Muscle of leg (tissue), 11 donors: ENCODE measurements around the gene NDUFAF2. TPM values are rescaled to one million over a fixed set of nuclear protein-coding genes. Genes with fewer than 3 reads are reported as not detected.

Source experiments
- DNase-seq: peaks from one replicate; pipeline ENCODE4 v3.0.0; 2013
- H3K27ac ChIP-seq: one replicate; pipeline ENCODE4 v1.5.1; 2013; ENCODE audit warnings: mild to moderate bottlenecking, low read length, control low read depth
- H3K27me3 ChIP-seq: one replicate; pipeline ENCODE4 v1.6.1; 2013; ENCODE audit warnings: low read length; ENCODE audit not compliant: control insufficient read depth, insufficient read depth
- H3K36me3 ChIP-seq: one replicate; pipeline ENCODE4 v1.6.1; 2013; ENCODE audit warnings: low read length; ENCODE audit not compliant: control insufficient read depth, insufficient read depth
- H3K4me1 ChIP-seq: one replicate; pipeline ENCODE4 v1.6.1; 2013; ENCODE audit warnings: low read length; ENCODE audit not compliant: control insufficient read depth, insufficient read depth
- H3K4me3 ChIP-seq: one replicate; pipeline ENCODE4 v1.5.1; 2013; ENCODE audit warnings: low read length, control low read depth
- H3K9me3 ChIP-seq: replicated peaks from 2 replicates; pipeline ENCODE4 v1.6.1; 2013; ENCODE audit warnings: low read depth, low read length; ENCODE audit not compliant: control insufficient read depth
- WGBS: methylation state at CpG from one replicate; pipeline ENCODE4 v1.1.5; 2013; ENCODE audit warnings: missing lambda C conversion rate; ENCODE audit not compliant: insufficient coverage; 5-methylcytosine and 5-hydroxymethylcytosine counted together
- polyA plus RNA-seq, 8 donors: library from polyadenylated mRNA; unstranded; fragments of 120-200 nt; gene quantifications; one replicate each; pipeline versions ENCODE4 v1.2.1 to v1.2.3, GENCODE V29; 2013; ENCODE audit warnings: inconsistent platforms in 1 of 8, low replicate concordance in 1 of 8; ENCODE audit not compliant: insufficient read length in 8 of 8, insufficient read depth in 1 of 8
- total RNA-seq: library from RNA; stranded (reverse); fragments of 120-200 nt; gene quantifications from one replicate; pipeline ENCODE4 v1.2.4, GENCODE V29; 2013

NDUFAF2 gene
- total and polyA plus RNA-seq, 9 donors = 21.4 to 34.4 (median 30.6) TPM

- Histone ChIP-seq H3K27me3 (no peaks in the 10 kb centered on the region), H3K4me3 (no peak overlapping the region), H3K27ac (no peak overlapping the region), H3K36me3 (no peaks in the 10 kb centered on the region), H3K9me3 (no peaks in the 10 kb centered on the region), H3K4me1 (peaks cover 5% of the 10 kb centered on the region)
- no CpG with 5 or more reads among the region's 1 CpG for WGBS
- DNase-seq = no peak
Measured at GRCh38 chr5:60948738-60949137, 3.7 kb downstream of the NDUFAF2 start.

- WGBS = no CpG with 5 or more reads among the region's 3 CpGs
Measured at GRCh38 chr5:60955239-60955638, 10.2 kb downstream of the NDUFAF2 start.

GRCh38 chr5:60958088-60958487 lies 13.1 kb downstream of the NDUFAF2 start:
- Histone ChIP-seq H3K27me3 (no peaks in the 10 kb centered on the region), H3K36me3 (no peaks in the 10 kb centered on the region), H3K4me1 (no peaks in the 10 kb centered on the region), H3K4me3 (no peak overlapping the region), H3K9me3 (peaks cover 2% of the 10 kb centered on the region), H3K27ac (no peak overlapping the region)
- DNase-seq = no peak

More at GRCh38 chr5:60955239-60955638, 10.2 kb downstream of the NDUFAF2 start:
- no peak for DNase-seq
- no peaks in the 10 kb centered on the region for H3K4me1 ChIP-seq
- H3K27ac ChIP-seq = no peak overlapping the region
- H3K9me3 ChIP-seq = peaks cover 2% of the 10 kb centered on the region
- H3K4me3 ChIP-seq = no peak overlapping the region
- no peaks in the 10 kb centered on the region for H3K36me3 ChIP-seq
- H3K27me3 ChIP-seq = no peaks in the 10 kb centered on the region

GRCh38 chr5:60958712-60959111 lies 13.7 kb downstream of the NDUFAF2 start:
- no peaks in the 10 kb centered on the region for H3K4me1 ChIP-seq
- DNase-seq = no peak
- peaks cover 2% of the 10 kb centered on the region for H3K9me3 ChIP-seq
- H3K27me3 ChIP-seq = no peaks in the 10 kb centered on the region
- H3K4me3 ChIP-seq = no peak overlapping the region
- H3K27ac ChIP-seq = no peak overlapping the region
- no peaks in the 10 kb centered on the region for H3K36me3 ChIP-seq
- no CpG with 5 or more reads among the region's 2 CpGs for WGBS

- Histone ChIP-seq H3K27ac (no peak overlapping the region), H3K4me3 (no peak overlapping the region), H3K27me3 (no peaks in the 10 kb centered on the region), H3K36me3 (no peaks in the 10 kb centered on the region), H3K9me3 (peaks cover 2% of the 10 kb centered on the region), H3K4me1 (no peaks in the 10 kb centered on the region)
- DNase-seq = peak; percentile 55
Measured at GRCh38 chr5:60959156-60959555, 14.2 kb downstream of the NDUFAF2 start.

- no peaks in the 10 kb centered on the region for H3K27me3 ChIP-seq
- H3K9me3 ChIP-seq = peaks cover 2% of the 10 kb centered on the region
- no peak overlapping the region for H3K27ac ChIP-seq
- no peak for DNase-seq
- no peaks in the 10 kb centered on the region for H3K4me1 ChIP-seq
- no peaks in the 10 kb centered on the region for H3K36me3 ChIP-seq
- no peak overlapping the region for H3K4me3 ChIP-seq
- WGBS = no CpG with 5 or more reads among the region's 2 CpGs
Measured at GRCh38 chr5:60960591-60960990, 15.6 kb downstream of the NDUFAF2 start.

GRCh38 chr5:60961685-60962084 lies 16.7 kb downstream of the NDUFAF2 start:
- no peak for DNase-seq
- no CpG with 5 or more reads among the region's 2 CpGs for WGBS
- H3K9me3 ChIP-seq = peaks cover 5% of the 10 kb centered on the region
- H3K4me1 ChIP-seq = no peaks in the 10 kb centered on the region
- no peak overlapping the region for H3K27ac ChIP-seq
- H3K36me3 ChIP-seq = no peaks in the 10 kb centered on the region
- H3K27me3 ChIP-seq = no peaks in the 10 kb centered on the region
- H3K4me3 ChIP-seq = no peak overlapping the region

- Histone ChIP-seq H3K9me3 (peaks cover 5% of the 10 kb centered on the region), H3K27ac (no peak overlapping the region), H3K27me3 (no peaks in the 10 kb centered on the region), H3K36me3 (no peaks in the 10 kb centered on the region), H3K4me3 (no peak overlapping the region), H3K4me1 (no peaks in the 10 kb centered on the region)
- no peak for DNase-seq
- no CpG with 5 or more reads among the region's 3 CpGs for whole genome bisulfite sequencing
Measured at GRCh38 chr5:60972231-60972630, 27.2 kb downstream of the NDUFAF2 start.

GRCh38 chr5:60977956-60978737 lies 33.1 kb downstream of the NDUFAF2 start:
- Histone ChIP-seq H3K9me3 (peaks cover 11% of the 10 kb centered on the region), H3K4me1 (no peaks in the 10 kb centered on the region), H3K27ac (no peak overlapping the region), H3K27me3 (no peaks in the 10 kb centered on the region), H3K36me3 (peaks cover 4% of the 10 kb centered on the region), H3K4me3 (no peak overlapping the region)
- DNase-seq = no peak
- WGBS = 98% methylated on average over 5 of the region's 9 CpGs

GRCh38 chr5:60978968-60979367 lies 34.0 kb downstream of the NDUFAF2 start:
- Histone ChIP-seq H3K27ac (no peak overlapping the region), H3K27me3 (no peaks in the 10 kb centered on the region), H3K36me3 (peaks cover 4% of the 10 kb centered on the region), H3K9me3 (peaks cover 11% of the 10 kb centered on the region), H3K4me1 (no peaks in the 10 kb centered on the region), H3K4me3 (no peak overlapping the region)
- no CpG with 5 or more reads among the region's 1 CpG for WGBS
- DNase-seq = no peak

- Histone ChIP-seq H3K27me3 (no peaks in the 10 kb centered on the region), H3K4me1 (no peaks in the 10 kb centered on the region)
Measured at GRCh38 chr5:60980511-60980910, 35.5 kb downstream of the NDUFAF2 start.

More at GRCh38 chr5:60980511-60980910, 35.5 kb downstream of the NDUFAF2 start:
- no CpG with 5 or more reads among the region's 2 CpGs for WGBS
- Histone ChIP-seq H3K27ac (no peak overlapping the region), H3K4me3 (no peak overlapping the region), H3K9me3 (peaks cover 11% of the 10 kb centered on the region), H3K36me3 (peaks cover 4% of the 10 kb centered on the region)
- no peak for DNase-seq
